Cardiac atrium fibroblast (primary cell): ENCODE measurements around the gene TBC1D20. TPM values are rescaled to one million over a fixed set of nuclear protein-coding genes. Genes with fewer than 3 reads are reported as not detected.

Experiments used
- total RNA-seq: library from RNA; depleted of rRNA; stranded (reverse); fragments of >200 nt; gene quantifications from 2 replicates; pipeline ENCODE4 v1.2.3, GENCODE V29; 2015

TBC1D20 gene, protein sequence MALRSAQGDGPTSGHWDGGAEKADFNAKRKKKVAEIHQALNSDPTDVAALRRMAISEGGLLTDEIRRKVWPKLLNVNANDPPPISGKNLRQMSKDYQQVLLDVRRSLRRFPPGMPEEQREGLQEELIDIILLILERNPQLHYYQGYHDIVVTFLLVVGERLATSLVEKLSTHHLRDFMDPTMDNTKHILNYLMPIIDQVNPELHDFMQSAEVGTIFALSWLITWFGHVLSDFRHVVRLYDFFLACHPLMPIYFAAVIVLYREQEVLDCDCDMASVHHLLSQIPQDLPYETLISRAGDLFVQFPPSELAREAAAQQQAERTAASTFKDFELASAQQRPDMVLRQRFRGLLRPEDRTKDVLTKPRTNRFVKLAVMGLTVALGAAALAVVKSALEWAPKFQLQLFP
- total RNA-seq: 32.7 and 46.8 TPM in 2 replicates

DNA sequence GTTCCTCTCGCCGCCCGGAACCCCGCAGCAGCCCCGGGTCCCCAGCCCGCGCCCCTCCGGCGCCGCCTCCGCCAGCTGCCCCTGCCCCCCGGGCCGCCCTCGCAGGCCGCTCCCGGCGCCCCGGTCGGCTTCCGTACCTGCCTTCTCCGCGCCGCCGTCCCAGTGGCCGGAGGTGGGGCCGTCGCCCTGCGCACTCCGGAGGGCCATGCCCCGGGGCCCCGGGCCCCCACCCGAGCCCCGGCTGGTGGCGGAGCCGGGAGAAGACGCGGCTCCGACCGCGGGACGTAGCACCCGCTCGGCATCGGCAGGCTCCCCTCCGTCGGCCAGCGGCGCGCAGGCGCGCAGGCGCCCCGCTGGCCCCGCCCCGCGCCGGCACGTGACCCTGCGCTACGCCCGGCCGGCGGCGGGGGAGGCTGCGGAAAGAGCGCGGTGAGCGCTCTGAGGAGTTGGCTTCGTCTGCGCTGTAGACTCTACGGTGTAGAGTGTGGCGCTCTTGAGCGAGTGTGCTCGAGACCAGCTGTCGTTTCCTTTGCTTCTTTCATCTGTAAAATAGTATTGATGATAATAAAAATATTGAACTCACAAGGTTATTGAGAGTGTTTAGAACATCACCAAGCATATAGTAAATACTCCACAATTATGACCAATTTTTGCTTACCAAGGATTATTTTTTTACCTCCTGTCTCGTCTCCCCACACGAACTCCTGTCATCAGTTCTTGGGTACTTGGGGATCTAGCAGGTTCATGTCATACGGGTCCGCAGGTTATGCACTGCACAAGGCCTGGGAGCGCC is at the start of gene TBC1D20:
TBC1D20 (minus strand) TSS at position 335 of the 793 bp plus-strand sequence; CDS start at position 207, 128 bp downstream.

DNA sequence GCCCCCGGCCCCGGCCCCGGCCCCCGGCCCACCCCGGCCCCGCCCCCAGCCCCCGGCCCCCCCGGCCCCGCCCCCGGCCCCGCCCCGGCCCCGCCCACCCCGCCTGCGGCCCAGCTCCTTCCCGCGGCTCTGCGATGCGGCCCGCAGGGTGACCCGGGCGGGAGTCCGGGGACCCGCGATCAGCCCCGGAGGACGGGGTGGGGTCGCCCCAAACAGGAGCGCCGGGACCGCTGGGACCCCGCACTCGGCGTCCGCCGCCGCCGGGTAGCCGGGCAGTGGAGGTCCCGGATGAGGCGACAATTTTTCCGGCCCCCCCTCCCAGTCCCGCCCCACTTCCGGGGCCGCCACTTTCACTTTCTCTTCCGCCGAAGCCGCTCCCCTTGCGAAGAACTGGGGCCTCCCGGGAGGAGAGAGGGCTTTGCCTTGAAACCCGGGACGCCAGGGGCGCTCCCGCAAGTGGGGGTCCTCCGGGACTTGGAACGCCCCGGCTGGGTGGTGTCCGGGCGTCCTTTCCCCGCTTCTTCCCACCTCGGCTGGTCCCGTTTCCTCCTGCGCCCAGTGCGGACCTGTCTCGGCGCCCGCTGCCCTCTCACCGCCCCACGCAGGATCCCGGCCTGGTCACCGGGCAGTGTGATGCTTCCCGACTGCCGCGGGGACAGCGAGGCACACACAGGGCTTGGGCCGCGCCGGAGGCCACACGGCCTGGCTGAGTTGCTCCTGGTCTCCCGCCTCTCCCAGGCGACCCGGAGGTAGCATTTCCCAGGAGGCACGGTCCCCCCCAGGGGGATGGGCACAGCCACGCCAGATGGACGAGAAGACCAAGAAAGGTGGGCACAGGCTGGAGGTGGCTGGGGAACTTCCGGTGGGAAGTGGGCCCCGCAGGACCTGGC is 54.1 kb downstream of the TBC1D20 start, which contains the start of gene RBCK1:
RBCK1 (plus strand) TSS at position 347 of the 890 bp plus-strand sequence; CDS start at position 806, 459 bp downstream.

Other genes with a start within 250 kb of the TBC1D20 start
- gene DEFB129, start 235.3 kb downstream of the TBC1D20 start, total RNA-seq: not detected in 2 replicates
- not detected in 2 replicates for gene DEFB132, start 204.8 kb downstream of the TBC1D20 start, total RNA-seq
- gene C20orf96, start 171.8 kb downstream of the TBC1D20 start, total RNA-seq: 0.16 and 0.72 TPM in 2 replicates
- 18.0 and 18.8 TPM in 2 replicates for gene ZCCHC3, start 165.0 kb downstream of the TBC1D20 start, total RNA-seq
- 10.0 and 12.8 TPM in 2 replicates for gene SOX12, start 137.0 kb downstream of the TBC1D20 start, total RNA-seq
- 39.9 and 48.6 TPM in 2 replicates for gene NRSN2, start 115.4 kb downstream of the TBC1D20 start, total RNA-seq
- 61.6 and 73.7 TPM in 2 replicates for gene TRIB3, start 81.8 kb downstream of the TBC1D20 start, total RNA-seq
- gene RBCK1, start 54.2 kb downstream of the TBC1D20 start, total RNA-seq: 106 and 111 TPM in 2 replicates
- 75.8 and 93.0 TPM in 2 replicates for gene CSNK2A1, start 81.3 kb upstream of the TBC1D20 start, total RNA-seq
- not detected in 2 replicates for gene TCF15, start 147.8 kb upstream of the TBC1D20 start, total RNA-seq
- gene SRXN1, start 190.7 kb upstream of the TBC1D20 start, total RNA-seq: 51.6 and 86.8 TPM in 2 replicates
- not detected in 2 replicates for gene SCRT2, start 213.3 kb upstream of the TBC1D20 start, total RNA-seq